HEK293 (cell line): Measurements from ENCODE around the gene SFT2D1.

Source experiments
- KLF10 ChIP-seq: fragments of 450-650 bp; IDR thresholded peaks from 2 replicates; pipeline ENCODE4 v1.5.1; 2018; ENCODE audit warnings: missing biosample characterization, mild to moderate bottlenecking, missing genetic modification characterization
- YY1 ChIP-seq: fragments of 450-650 bp; formaldehyde crosslinking; IDR thresholded peaks from 2 replicates; pipeline ENCODE4 v1.5.1; 2018; ENCODE audit warnings: missing biosample characterization, missing genetic modification characterization
- ZBTB21 ChIP-seq: fragments of 450-650 bp; formaldehyde crosslinking; IDR thresholded peaks from 2 replicates; pipeline ENCODE4 v1.5.1; 2017; ENCODE audit warnings: missing biosample characterization, missing genetic modification characterization
- ZNF394 ChIP-seq: fragments of 450-650 bp; formaldehyde crosslinking; IDR thresholded peaks from 2 replicates; pipeline ENCODE4 v1.5.1; 2016; ENCODE audit warnings: missing biosample characterization, missing genetic modification characterization, mild to moderate bottlenecking, moderate library complexity, borderline replicate concordance
- ZNF548 ChIP-seq: fragments of 450-650 bp; formaldehyde crosslinking; IDR thresholded peaks from 2 replicates; pipeline ENCODE4 v1.5.1; 2016; ENCODE audit warnings: missing biosample characterization, missing genetic modification characterization
- ZNF558 ChIP-seq: fragments of 450-650 bp; formaldehyde crosslinking; IDR thresholded peaks from 2 replicates; pipeline ENCODE4 v1.5.1; 2016; ENCODE audit warnings: missing biosample characterization, missing genetic modification characterization
- ZNF776 ChIP-seq: fragments of 450-650 bp; formaldehyde crosslinking; IDR thresholded peaks from 2 replicates; pipeline ENCODE4 v1.5.0; 2017; ENCODE audit warnings: missing biosample characterization, missing genetic modification characterization, borderline replicate concordance
- ZNF830 ChIP-seq: fragments of 450-650 bp; IDR thresholded peaks from 2 replicates; pipeline ENCODE4 v1.5.0; 2018; ENCODE audit warnings: missing biosample characterization, missing genetic modification characterization, low read depth, mild to moderate bottlenecking, moderate library complexity
- ZSCAN30 ChIP-seq: fragments of 450-650 bp; IDR thresholded peaks from 2 replicates; pipeline ENCODE4 v1.5.1; 2018; ENCODE audit warnings: missing biosample characterization, mild to moderate bottlenecking, missing genetic modification characterization, moderate library complexity
- TF ChIP-seq, protein P1 (sequence below): fragments of 450-650 bp; formaldehyde crosslinking; IDR thresholded peaks from 2 replicates; pipeline ENCODE4 v1.5.1; 2016; ENCODE audit warnings: missing biosample characterization, missing genetic modification characterization
- TF ChIP-seq, protein P2 (sequence below): fragments of 450-650 bp; formaldehyde crosslinking; IDR thresholded peaks from 2 replicates; pipeline ENCODE4 v1.5.1; 2016; ENCODE audit warnings: missing biosample characterization, missing genetic modification characterization, low read depth

DNA sequence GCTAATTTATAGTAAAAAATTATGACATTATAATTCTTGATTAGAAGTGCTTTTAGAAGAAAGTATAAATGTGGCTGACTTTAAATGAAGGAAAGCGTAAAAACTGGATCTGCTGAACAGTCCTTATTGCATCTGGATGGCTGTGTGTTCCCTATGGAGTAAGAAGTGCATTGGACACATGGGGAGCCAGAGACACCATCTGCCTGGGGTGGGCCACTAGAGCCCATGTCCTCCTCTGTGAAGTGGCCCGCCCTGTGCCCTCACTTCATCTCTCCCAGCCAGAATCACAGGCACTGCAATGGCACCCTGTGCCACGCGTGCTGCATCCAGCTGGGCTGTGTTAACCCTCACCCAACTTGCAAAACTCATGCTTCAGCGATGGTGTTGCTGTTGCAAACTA is 13.2 kb upstream of the SFT2D1 start:
- TF ChIP-seq, protein P1, sequence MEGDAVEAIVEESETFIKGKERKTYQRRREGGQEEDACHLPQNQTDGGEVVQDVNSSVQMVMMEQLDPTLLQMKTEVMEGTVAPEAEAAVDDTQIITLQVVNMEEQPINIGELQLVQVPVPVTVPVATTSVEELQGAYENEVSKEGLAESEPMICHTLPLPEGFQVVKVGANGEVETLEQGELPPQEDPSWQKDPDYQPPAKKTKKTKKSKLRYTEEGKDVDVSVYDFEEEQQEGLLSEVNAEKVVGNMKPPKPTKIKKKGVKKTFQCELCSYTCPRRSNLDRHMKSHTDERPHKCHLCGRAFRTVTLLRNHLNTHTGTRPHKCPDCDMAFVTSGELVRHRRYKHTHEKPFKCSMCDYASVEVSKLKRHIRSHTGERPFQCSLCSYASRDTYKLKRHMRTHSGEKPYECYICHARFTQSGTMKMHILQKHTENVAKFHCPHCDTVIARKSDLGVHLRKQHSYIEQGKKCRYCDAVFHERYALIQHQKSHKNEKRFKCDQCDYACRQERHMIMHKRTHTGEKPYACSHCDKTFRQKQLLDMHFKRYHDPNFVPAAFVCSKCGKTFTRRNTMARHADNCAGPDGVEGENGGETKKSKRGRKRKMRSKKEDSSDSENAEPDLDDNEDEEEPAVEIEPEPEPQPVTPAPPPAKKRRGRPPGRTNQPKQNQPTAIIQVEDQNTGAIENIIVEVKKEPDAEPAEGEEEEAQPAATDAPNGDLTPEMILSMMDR (tag by site-specific recombination), result no peak
- TF ChIP-seq ZNF776 (tag by site-specific recombination), result no peak
- no peak for TF ChIP-seq ZNF830 (tag by site-specific recombination)
- TF ChIP-seq ZSCAN30, result no peak
- no peak for TF ChIP-seq ZNF394 (tag by site-specific recombination)
- no peak for TF ChIP-seq YY1 (tag by site-specific recombination)
- no peak for TF ChIP-seq ZNF548 (tag by site-specific recombination)
- no peak for TF ChIP-seq ZNF558 (tag by site-specific recombination)
- TF ChIP-seq ZBTB21 (tag by site-specific recombination), result no peak
- no peak for TF ChIP-seq KLF10
- TF ChIP-seq, protein P2, sequence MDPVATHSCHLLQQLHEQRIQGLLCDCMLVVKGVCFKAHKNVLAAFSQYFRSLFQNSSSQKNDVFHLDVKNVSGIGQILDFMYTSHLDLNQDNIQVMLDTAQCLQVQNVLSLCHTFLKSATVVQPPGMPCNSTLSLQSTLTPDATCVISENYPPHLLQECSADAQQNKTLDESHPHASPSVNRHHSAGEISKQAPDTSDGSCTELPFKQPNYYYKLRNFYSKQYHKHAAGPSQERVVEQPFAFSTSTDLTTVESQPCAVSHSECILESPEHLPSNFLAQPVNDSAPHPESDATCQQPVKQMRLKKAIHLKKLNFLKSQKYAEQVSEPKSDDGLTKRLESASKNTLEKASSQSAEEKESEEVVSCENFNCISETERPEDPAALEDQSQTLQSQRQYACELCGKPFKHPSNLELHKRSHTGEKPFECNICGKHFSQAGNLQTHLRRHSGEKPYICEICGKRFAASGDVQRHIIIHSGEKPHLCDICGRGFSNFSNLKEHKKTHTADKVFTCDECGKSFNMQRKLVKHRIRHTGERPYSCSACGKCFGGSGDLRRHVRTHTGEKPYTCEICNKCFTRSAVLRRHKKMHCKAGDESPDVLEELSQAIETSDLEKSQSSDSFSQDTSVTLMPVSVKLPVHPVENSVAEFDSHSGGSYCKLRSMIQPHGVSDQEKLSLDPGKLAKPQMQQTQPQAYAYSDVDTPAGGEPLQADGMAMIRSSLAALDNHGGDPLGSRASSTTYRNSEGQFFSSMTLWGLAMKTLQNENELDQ (tag by site-specific recombination), result no peak
